ENCODE results near the gene SAPCD1.

DNA sequence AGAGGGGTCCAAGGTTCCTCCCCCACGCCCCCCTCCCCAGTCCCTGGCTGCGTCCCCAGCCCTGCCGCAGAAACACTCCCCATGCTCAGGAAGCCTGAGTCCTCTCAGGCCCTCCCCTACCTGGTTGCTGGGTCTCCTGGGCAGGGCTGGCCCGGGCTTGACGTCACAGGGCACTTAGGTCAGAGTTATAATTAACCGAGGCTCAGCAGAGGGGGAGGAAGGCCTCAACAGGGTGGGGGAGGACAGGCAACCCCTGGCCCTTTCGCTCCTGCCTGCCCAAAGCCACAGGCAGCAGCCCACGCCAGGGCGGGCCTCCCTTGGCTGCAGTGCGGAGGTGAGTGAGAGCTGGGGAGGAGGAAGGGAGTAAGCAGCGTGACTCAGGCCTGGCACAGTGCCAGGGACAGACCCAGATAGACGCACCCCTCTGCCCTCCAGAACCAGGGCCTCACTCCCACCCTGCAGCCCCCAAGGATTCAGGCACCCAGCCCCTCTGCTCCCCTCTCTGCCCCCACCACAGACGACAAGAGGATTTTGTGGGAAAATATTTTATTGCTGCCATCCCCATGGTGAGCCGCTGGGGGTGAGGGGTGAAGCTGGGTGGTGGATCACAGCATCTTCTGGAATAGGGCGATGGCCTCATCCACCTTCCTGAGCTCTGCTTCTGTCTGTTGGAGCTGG, 14.7 kb downstream of the SAPCD1 start, which contains the start of gene VWA7:
- 0 out of 2 replicates have a peak, but pooled peaks have one; percentile 10 for TF ChIP-seq MYC (IDR thresholded peaks at IDR 0.05; ENCODE audit: low read depth, low read length)
- no peak for TF ChIP-seq CTCF (IDR thresholded peaks at IDR 0.05; ENCODE audit: low read depth, low read length)
- TF ChIP-seq POLR2A (IDR thresholded peaks at IDR 0.05; ENCODE audit: extremely low read depth, insufficient read length), result no peak
- TF ChIP-seq MAX (IDR thresholded peaks at IDR 0.05; ENCODE audit: low read depth, low read length), result peak; percentile 71

Data from NB4 (cell line).